ENCODE data around the gene GNB1. TPM values are rescaled to one million over a fixed set of nuclear protein-coding genes. Genes with fewer than 3 reads are reported as not detected.

Gene GNB1
- polyA plus RNA-seq, 1 of the 3 experiments (the other 2 are of a cell fraction), result 355 TPM

- no peak overlapping the region for H3K4me3 ChIP-seq (ENCODE audit: low read depth in 2 of 2, low read length in 1 of 2)
- WGBS (ENCODE audit: low lambda C conversion rate), result 97% methylated on average over 5 of the region's 5 CpGs
- no peak overlapping the region for H3K9ac ChIP-seq
- peaks cover 83% of the 10 kb centered on the region for H4K20me1 ChIP-seq (ENCODE audit: insufficient read depth)
- H3F3A ChIP-seq (replicated peaks; ENCODE audit: insufficient read depth), result peaks cover 30% of the 10 kb centered on the region
- peaks cover 95% of the 10 kb centered on the region for H3K79me2 ChIP-seq (ENCODE audit: insufficient read depth)
- no peaks in the 10 kb centered on the region for H3K27me3 ChIP-seq (ENCODE audit: insufficient read depth)
- ChIA-PET POLR2A (no interaction called here), CTCF (interaction anchor here (1.3 kb wide), 1 partner anchor 9 kb away, joined by 3 read pairs; no protein-coding TSS in a partner anchor)
- no peaks in the 10 kb centered on the region for H3K9me3 ChIP-seq
- peaks cover 40 to 64% of the 10 kb centered on the region in 2 experiments for H3K36me3 ChIP-seq (replicated peaks in 1 of 2; ENCODE audit: control insufficient read depth in 1 of 2, insufficient read depth in 2 of 2, low read length in 1 of 2)
- H3K9me2 ChIP-seq, result no peaks in the 10 kb centered on the region
- no peak for DNase-seq
- H3K27ac ChIP-seq (ENCODE audit: low read depth in 2 of 2, low read length in 1 of 2), result no peak overlapping the region
- no peak overlapping the region for H2AFZ ChIP-seq (ENCODE audit: low read depth)
- TF ChIP-seq RAD21 (IDR thresholded peaks at IDR 0.05; ENCODE audit: low read length), result peak; percentile 19; the same call in 1 of the 2 replicates
- no peak for TF ChIP-seq IRF3 (IDR thresholded peaks at IDR 0.05; ENCODE audit: low read depth, low read length)
- no peak for TF ChIP-seq PBX3 (IDR thresholded peaks at IDR 0.05)
- no peaks in the 10 kb centered on the region; a peak in 1 of 4 replicates for H3K4me1 ChIP-seq (ENCODE audit: control insufficient read depth in 1 of 2, insufficient read depth in 2 of 2, low read depth in 1 of 2, low read length in 1 of 2)
- no peak overlapping the region for H3K4me2 ChIP-seq
Observed at GRCh38 chr1:1796466-1796865, 94.4 kb downstream of the GNB1 start.

GRCh38 chr1:1794999-1795398 lies 95.9 kb downstream of the GNB1 start:
- H3K36me3 ChIP-seq (replicated peaks in 1 of 2; ENCODE audit: control insufficient read depth in 1 of 2, insufficient read depth in 2 of 2, low read length in 1 of 2), result peaks cover 38 to 64% of the 10 kb centered on the region in 2 experiments
- CTCF ChIA-PET, result interaction anchor here (0.6 to 1.3 kb wide), 4 partner anchors 10 to 114 kb away, joined by 3 to 4 read pairs (median 3); no protein-coding TSS in a partner anchor

More at GRCh38 chr1:1794999-1795398, 95.9 kb downstream of the GNB1 start:
- Histone ChIP-seq H3K9ac (no peak overlapping the region), H2AFZ (ENCODE audit: low read depth) (no peak overlapping the region), H3K4me1 (ENCODE audit: control insufficient read depth in 1 of 2, insufficient read depth in 2 of 2, low read depth in 1 of 2, low read length in 1 of 2) (no peaks in the 10 kb centered on the region; a peak in 1 of 4 replicates), H3K4me2 (no peak overlapping the region), H3K27ac (ENCODE audit: low read depth in 2 of 2, low read length in 1 of 2) (no peak overlapping the region), H3K4me3 (ENCODE audit: low read depth in 2 of 2, low read length in 1 of 2) (no peak overlapping the region), H3K9me3 (no peaks in the 10 kb centered on the region), H3K79me2 (ENCODE audit: insufficient read depth) (peaks cover 94% of the 10 kb centered on the region), H4K20me1 (ENCODE audit: insufficient read depth) (peaks cover 74% of the 10 kb centered on the region), H3K27me3 (ENCODE audit: insufficient read depth) (no peaks in the 10 kb centered on the region), H3F3A (replicated peaks; ENCODE audit: insufficient read depth) (peaks cover 18% of the 10 kb centered on the region), H3K9me2 (no peaks in the 10 kb centered on the region)
- POLR2A ChIA-PET, result no interaction called here
- TF ChIP-seq SMC3 (IDR thresholded peaks at IDR 0.05; ENCODE audit: low read depth, low read length), result no peak
- no peak for TF ChIP-seq MEF2A (IDR thresholded peaks at IDR 0.05; ENCODE audit: borderline replicate concordance, low read depth)
- no peak for TF ChIP-seq GATA2 (CRISPR knock-in tag; IDR thresholded peaks at IDR 0.05)
- TF ChIP-seq CHD2 (IDR thresholded peaks at IDR 0.05; ENCODE audit: low read length, partially characterized antibody), result no peak
- TF ChIP-seq RFX5 (IDR thresholded peaks at IDR 0.05; ENCODE audit: low read length), result no peak
- no peak for TF ChIP-seq USF2 (IDR thresholded peaks at IDR 0.05; ENCODE audit: borderline replicate concordance, low read depth, low read length)
- no peak for TF ChIP-seq TCF12 (IDR thresholded peaks at IDR 0.05)
- no peak for TF ChIP-seq IRF3 (IDR thresholded peaks at IDR 0.05; ENCODE audit: low read depth, low read length)
- no peak for TF ChIP-seq PBX3 (IDR thresholded peaks at IDR 0.05)
- TF ChIP-seq RCOR1 (IDR thresholded peaks at IDR 0.05; ENCODE audit: low read length), result no peak
- no peak for TF ChIP-seq POLR2AphosphoS5 (IDR thresholded peaks at IDR 0.05; ENCODE audit: low read depth, low read length)
- TF ChIP-seq NFIC (IDR thresholded peaks at IDR 0.05; ENCODE audit: borderline replicate concordance), result no peak
- DNase-seq, result no peak
- WGBS (ENCODE audit: low lambda C conversion rate), result 97% methylated on average over 7 of the region's 10 CpGs
